Mammary epithelial cell (primary cell): Measurements from ENCODE around the gene SLC7A1.

Source experiments
- EZH2 ChIP-seq: IDR thresholded peaks from 2 replicates; pipeline ENCODE4 v1.6.1; 2012; ENCODE audit warnings: low read length, inconsistent platforms, borderline replicate concordance
- TF ChIP-seq, protein P1 (sequence below), 2 donors: IDR thresholded peaks in 1 of 2; conservative IDR thresholded peaks in 1 of 2; 2 replicates each; pipeline ENCODE4 v1.5.1; 2011 to 2012; ENCODE audit warnings: inconsistent platforms in 2 of 2, low read length in 2 of 2, mild to moderate bottlenecking in 2 of 2, control low read depth in 1 of 2, low read depth in 1 of 2; ENCODE audit not compliant: insufficient read depth in 1 of 2; ENCODE audit errors: extremely low read depth in 1 of 2

DNA sequence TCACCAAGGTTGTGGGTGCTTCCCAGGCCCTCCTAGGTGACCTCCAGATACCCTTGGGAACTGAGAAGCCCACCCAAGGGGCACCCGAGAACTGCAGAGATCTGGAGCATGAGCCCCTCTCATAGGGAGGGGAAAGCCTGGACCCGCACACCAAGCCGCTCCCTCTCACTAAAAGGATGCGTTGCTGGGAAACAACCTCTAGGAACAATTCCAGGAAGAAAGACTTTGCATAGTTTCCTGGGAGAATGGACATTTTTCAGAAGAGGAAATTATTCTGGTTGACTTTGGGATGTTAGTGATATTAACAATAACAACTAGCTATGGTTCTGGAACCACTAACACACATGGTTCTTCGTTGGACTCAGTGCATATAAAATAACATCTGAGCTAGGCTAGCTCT is 64.6 kb downstream of the SLC7A1 start:
- TF ChIP-seq EZH2 = no peak
- TF ChIP-seq, protein P1, sequence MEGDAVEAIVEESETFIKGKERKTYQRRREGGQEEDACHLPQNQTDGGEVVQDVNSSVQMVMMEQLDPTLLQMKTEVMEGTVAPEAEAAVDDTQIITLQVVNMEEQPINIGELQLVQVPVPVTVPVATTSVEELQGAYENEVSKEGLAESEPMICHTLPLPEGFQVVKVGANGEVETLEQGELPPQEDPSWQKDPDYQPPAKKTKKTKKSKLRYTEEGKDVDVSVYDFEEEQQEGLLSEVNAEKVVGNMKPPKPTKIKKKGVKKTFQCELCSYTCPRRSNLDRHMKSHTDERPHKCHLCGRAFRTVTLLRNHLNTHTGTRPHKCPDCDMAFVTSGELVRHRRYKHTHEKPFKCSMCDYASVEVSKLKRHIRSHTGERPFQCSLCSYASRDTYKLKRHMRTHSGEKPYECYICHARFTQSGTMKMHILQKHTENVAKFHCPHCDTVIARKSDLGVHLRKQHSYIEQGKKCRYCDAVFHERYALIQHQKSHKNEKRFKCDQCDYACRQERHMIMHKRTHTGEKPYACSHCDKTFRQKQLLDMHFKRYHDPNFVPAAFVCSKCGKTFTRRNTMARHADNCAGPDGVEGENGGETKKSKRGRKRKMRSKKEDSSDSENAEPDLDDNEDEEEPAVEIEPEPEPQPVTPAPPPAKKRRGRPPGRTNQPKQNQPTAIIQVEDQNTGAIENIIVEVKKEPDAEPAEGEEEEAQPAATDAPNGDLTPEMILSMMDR (conservative IDR thresholded peaks at IDR 0.05 in 1 of 2, IDR thresholded peaks at IDR 0.05 in 1 of 2; ENCODE audit: extremely low read depth in 1 of 2, insufficient read depth in 1 of 2, low read depth in 1 of 2, low read length in 2 of 2) = no peak
